Fibroblast of lung (primary cell): ENCODE data around the gene EGR2. TPM values are rescaled to one million over a fixed set of nuclear protein-coding genes. Genes with fewer than 3 reads are reported as not detected.

ENCODE experiments used
- DNase-seq, 2 donors: peaks; one replicate each; pipeline versions ENCODE4 v3.0.0 to v3.0.0-alpha.2; 2010; ENCODE audit warnings: low read depth in 2 of 2
- H2AFZ ChIP-seq: 2 replicates; pipeline ENCODE4 v1.5.1; 2012; ENCODE audit warnings: low read length, control low read depth, inconsistent platforms
- H3K27ac ChIP-seq: 2 replicates; pipeline ENCODE4 v1.5.1; 2011; ENCODE audit warnings: low read length, control low read depth; ENCODE audit not compliant: insufficient read depth
- H3K27me3 ChIP-seq: 2 replicates; pipeline ENCODE4 v1.5.1; 2011; ENCODE audit warnings: mild to moderate bottlenecking, low read length; ENCODE audit not compliant: control insufficient read depth, insufficient read depth
- H3K36me3 ChIP-seq: 2 replicates; pipeline ENCODE4 v1.5.1; 2011; ENCODE audit warnings: low read length; ENCODE audit not compliant: control insufficient read depth, insufficient read depth
- H3K4me1 ChIP-seq: 2 replicates; pipeline ENCODE4 v1.5.1; 2011; ENCODE audit warnings: low read length; ENCODE audit not compliant: control insufficient read depth, insufficient read depth; ENCODE audit errors: extremely low read depth
- H3K4me2 ChIP-seq: 2 replicates; pipeline ENCODE4 v1.5.1; 2011; ENCODE audit warnings: low read length, control low read depth; ENCODE audit not compliant: insufficient read depth; ENCODE audit errors: extremely low read depth
- H3K4me3 ChIP-seq, 4 experiments: fragments of 200-600 bp in 1 of 4; sonication (generic) in 1 of 4; replicated peaks in 1 of 4; 2 replicates each; pipeline ENCODE4 v1.5.1; 2011 to 2016; ENCODE audit warnings: low read length in 4 of 4, low read depth in 3 of 4, mild to moderate bottlenecking in 3 of 4, control low read depth in 2 of 4, inconsistent platforms in 1 of 4, mixed read lengths in 1 of 4; ENCODE audit not compliant: insufficient read depth in 1 of 4; ENCODE audit errors: control extremely low read depth in 1 of 4
- H3K79me2 ChIP-seq: 2 replicates; pipeline ENCODE4 v1.5.1; 2012; ENCODE audit warnings: mild to moderate bottlenecking, low read length, inconsistent platforms; ENCODE audit not compliant: control insufficient read depth, insufficient read depth
- H3K9ac ChIP-seq: 2 replicates; pipeline ENCODE4 v1.5.1; 2011; ENCODE audit warnings: mild to moderate bottlenecking, low read length, control low read depth; ENCODE audit not compliant: insufficient read depth
- H3K9me3 ChIP-seq: 2 replicates; pipeline ENCODE4 v1.5.1; 2012; ENCODE audit warnings: low read depth, low read length; ENCODE audit not compliant: control insufficient read depth, insufficient read depth
- H4K20me1 ChIP-seq: 2 replicates; pipeline ENCODE4 v1.5.1; 2011; ENCODE audit warnings: low read length; ENCODE audit not compliant: control insufficient read depth, insufficient read depth; ENCODE audit errors: extremely low read depth
- CTCF ChIP-seq, 2 donors: IDR thresholded peaks in 1 of 2; conservative IDR thresholded peaks in 1 of 2; 1 replicate in 1 of 2; 2 replicates in 1 of 2; pipeline ENCODE4 v1.5.1; 2011 to 2012; ENCODE audit warnings: low read length in 2 of 2, control low read depth in 1 of 2, inconsistent platforms in 1 of 2, low read depth in 1 of 2, mild to moderate bottlenecking in 1 of 2
- EZH2 ChIP-seq: IDR thresholded peaks from 2 replicates; pipeline ENCODE4 v1.5.1; 2012; ENCODE audit warnings: low read length, control low read depth, mild to moderate bottlenecking; ENCODE audit errors: missing control alignments
- polyA plus RNA-seq, 2 donors: library from polyadenylated mRNA; depleted of rRNA in 1 of 2; stranded (reverse) in 1 of 2; unstranded in 1 of 2; fragments of >200 nt; gene quantifications; 2 replicates each; pipeline ENCODE4 v1.2.1, GENCODE V29; 2011 to 2012; ENCODE audit warnings: missing spikeins in 1 of 2
- total RNA-seq: library from RNA; depleted of rRNA; stranded (reverse); fragments of >200 nt; gene quantifications from 2 replicates; pipeline ENCODE4 v1.2.1, GENCODE V29; 2014

EGR2 gene
- total and polyA plus RNA-seq, 2 donors (not counting 1 experiment from before 2014, with no cell fraction given) = 0.08 to 0.33 TPM

GRCh38 chr10:62763155-62763554, 53.0 kb downstream of the EGR2 start:
- Histone ChIP-seq H2AFZ (no peak overlapping the region), H3K4me2 (no peak overlapping the region), H3K36me3 (no peaks in the 10 kb centered on the region), H3K9ac (no peak overlapping the region), H3K4me3 (no peak overlapping the region), H3K27ac (no peak overlapping the region), H3K4me1 (no peaks in the 10 kb centered on the region), H3K79me2 (no peaks in the 10 kb centered on the region), H4K20me1 (no peaks in the 10 kb centered on the region), H3K27me3 (no peaks in the 10 kb centered on the region), H3K9me3 (no peaks in the 10 kb centered on the region)
- peak in 1 of 2 donors; percentile 68 for DNase-seq
- TF ChIP-seq EZH2 (no peak), CTCF (conservative IDR thresholded peaks at IDR 0.05 in 1 of 2, IDR thresholded peaks at IDR 0.05 in 1 of 2; ENCODE audit: low read depth in 1 of 2, low read length in 2 of 2) (no peak)

Other genes starting within 250 kb of the EGR2 start
- gene ADO, start 11.6 kb downstream of the EGR2 start, total RNA-seq = 20.6 and 23.9 TPM in 2 replicates
- gene ADO, start 11.6 kb downstream of the EGR2 start, polyA plus RNA-seq = 12.5 and 13.2 TPM in 2 replicates